PC-9 (cell line): ENCODE results near the gene COL5A1. TPM values are rescaled to one million over a fixed set of nuclear protein-coding genes. Genes with fewer than 3 reads are reported as not detected.

Experiments used
- BruUV-seq: library from RNA; stranded (reverse); fragments of 400-500 nt; replicated peaks from 2 replicates; lab custom pipeline; 2021; lab: Mats Ljungman, UMichigan
- CTCF ChIA-PET: fragments of 300-600 bp; sonication (Branson Sonifier 250); formaldehyde crosslinking; loops from one replicate; lab custom pipeline; 2022; ENCODE audit warnings: antibody characterized with exemption; lab: Charles Lee
- POLR2A ChIA-PET: fragments of 300-600 bp; sonication (Branson Sonifier 250); formaldehyde crosslinking; loops from one replicate; lab custom pipeline; 2022; ENCODE audit warnings: antibody characterized with exemption; ENCODE audit not compliant: unreplicated experiment; lab: Charles Lee
- DNase-seq, 2 experiments: peaks; one replicate each; pipeline versions ENCODE4 v3.0.0 to v3.0.0-alpha.2; 2015 to 2022; ENCODE audit warnings: mixed read lengths in 1 of 2
- H2AFZ ChIP-seq: fragments of 200-600 bp; sonication (generic); 2 replicates; pipeline ENCODE4 v1.8.1; 2017; ENCODE audit warnings: antibody characterized with exemption
- H3F3A ChIP-seq: fragments of 200-600 bp; sonication (generic); 2 replicates; pipeline ENCODE4 v1.8.1; 2017; ENCODE audit warnings: antibody characterized with exemption, mild to moderate bottlenecking, low read depth; ENCODE audit not compliant: insufficient read depth
- H3K27ac ChIP-seq: fragments of 200-600 bp; sonication (generic); 2 replicates; pipeline ENCODE4 v1.6.1; 2016; ENCODE audit warnings: mixed run types
- H3K27me3 ChIP-seq: fragments of 200-600 bp; sonication (generic); 2 replicates; pipeline ENCODE4 v1.6.1; 2016; ENCODE audit warnings: low read depth, mixed run types; ENCODE audit not compliant: insufficient read depth
- H3K36me3 ChIP-seq: fragments of 200-600 bp; sonication (generic); 2 replicates; pipeline ENCODE4 v1.6.1; 2016; ENCODE audit warnings: low read depth, mixed run types
- H3K4me1 ChIP-seq: fragments of 200-600 bp; sonication (generic); replicated peaks from 2 replicates; pipeline ENCODE4 v1.6.1; 2016; ENCODE audit warnings: mixed run types; ENCODE audit not compliant: insufficient read depth
- H3K4me2 ChIP-seq: fragments of 200-600 bp; sonication (generic); 2 replicates; pipeline ENCODE4 v1.6.1; 2017; ENCODE audit warnings: mixed run types
- H3K4me3 ChIP-seq: fragments of 200-600 bp; sonication (generic); 2 replicates; pipeline ENCODE4 v1.6.1; 2016; ENCODE audit warnings: mixed run types
- H3K79me2 ChIP-seq: fragments of 200-600 bp; sonication (generic); 2 replicates; pipeline ENCODE4 v1.6.1; 2017; ENCODE audit warnings: low read depth, mixed run types
- H3K9me2 ChIP-seq: fragments of 200-600 bp; sonication (generic); 2 replicates; pipeline ENCODE4 v1.8.1; 2017; ENCODE audit warnings: mild to moderate bottlenecking; ENCODE audit not compliant: insufficient read depth
- H3K9me3 ChIP-seq: fragments of 200-600 bp; sonication (generic); 2 replicates; pipeline ENCODE4 v1.8.1; 2016; ENCODE audit warnings: low read depth; ENCODE audit not compliant: insufficient read depth
- H4K20me1 ChIP-seq: fragments of 200-600 bp; sonication (generic); 2 replicates; pipeline ENCODE4 v1.8.1; 2017; ENCODE audit not compliant: insufficient read depth
- CTCF ChIP-seq: fragments of 200-600 bp; sonication (generic); conservative IDR thresholded peaks from 2 replicates; pipeline ENCODE4 v1.6.1; 2017; ENCODE audit warnings: mixed run types, antibody characterized with exemption, mild to moderate bottlenecking, moderate library complexity
- EZH2 ChIP-seq: fragments of 200-600 bp; sonication (generic); IDR thresholded peaks from 2 replicates; pipeline ENCODE4 v1.8.0; 2017; ENCODE audit warnings: antibody characterized with exemption, low read depth
- intact Hi-C: fragments of 100-400 bp; cut with micrococcal nuclease; formaldehyde crosslinking; loops from one replicate; pipeline ENCODE4 v1.10.0; 2022; ENCODE audit not compliant: unreplicated experiment
- total RNA-seq: library from RNA; stranded (reverse); gene quantifications from 2 replicates; pipeline ENCODE4 v1.2.3, GENCODE V29; 2021

Gene COL5A1
- total RNA-seq, 1 experiment from 2014 or later = 15.2 TPM

DNA sequence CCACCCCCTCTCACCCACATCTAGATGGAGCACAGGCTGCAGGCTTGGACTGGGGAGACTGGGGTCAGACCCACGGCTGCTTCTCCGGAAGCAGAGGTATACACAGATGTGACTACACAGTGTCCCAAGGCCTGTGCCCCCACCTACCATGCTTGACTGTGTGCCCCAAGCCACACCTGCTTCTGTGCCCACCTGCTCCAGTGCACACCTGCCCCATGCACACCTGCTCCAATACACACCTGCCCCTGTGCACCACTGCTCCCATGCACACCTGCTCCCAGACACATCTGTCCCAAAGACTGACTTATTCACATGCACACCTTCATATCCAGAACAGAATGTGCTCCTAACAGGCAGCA, 5.5 kb upstream of the COL5A1 start:
- POLR2A ChIA-PET = no interaction called here
- Histone ChIP-seq H3K27me3 (peaks cover 63% of the 10 kb centered on the region), H3K4me2 (no peak overlapping the region), H3K27ac (no peak overlapping the region), H3K9me2 (no peaks in the 10 kb centered on the region), H2AFZ (no peak overlapping the region), H3K4me1 (no peaks in the 10 kb centered on the region), H3K79me2 (no peaks in the 10 kb centered on the region), H3K4me3 (no peak overlapping the region), H3K36me3 (no peaks in the 10 kb centered on the region), H3K9me3 (no peaks in the 10 kb centered on the region), H4K20me1 (no peaks in the 10 kb centered on the region), H3F3A (no peaks in the 10 kb centered on the region)
- CTCF ChIA-PET = no interaction called here
- no peak for DNase-seq
- no peak for TF ChIP-seq CTCF
- no peak for TF ChIP-seq EZH2
- no TSS peak for BruUV-seq
- intact Hi-C loops = no loop called here

DNA sequence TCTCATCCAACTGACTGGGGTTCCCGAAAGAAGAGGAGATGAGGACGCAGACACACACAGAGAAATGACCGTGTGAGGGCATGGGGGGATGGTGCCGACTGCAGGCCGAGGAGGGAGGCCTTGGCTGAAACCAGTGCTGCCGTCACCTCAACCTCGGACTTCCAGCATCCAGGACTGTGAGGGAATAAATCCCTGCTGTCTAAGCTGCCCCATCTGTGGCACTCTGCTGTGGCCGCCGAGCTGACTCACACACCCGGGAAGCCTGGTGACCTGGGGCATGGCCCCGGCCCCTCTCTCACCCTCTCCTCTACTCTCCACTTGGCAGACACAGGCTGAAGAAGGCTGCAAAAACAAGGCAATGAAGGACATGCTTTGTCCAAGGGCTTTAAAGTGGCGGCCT, 4.4 kb upstream of the COL5A1 start:
- intact Hi-C loops = no loop called here
- no peak overlapping the region for H3K4me3 ChIP-seq
- no peaks in the 10 kb centered on the region for H3K36me3 ChIP-seq
- no peak overlapping the region for H3K4me2 ChIP-seq
- H3K27me3 ChIP-seq = peaks cover 59% of the 10 kb centered on the region
- H3K9me3 ChIP-seq = no peaks in the 10 kb centered on the region
- DNase-seq = no peak
- TF ChIP-seq EZH2 (no peak), CTCF (no peak)
- H3K79me2 ChIP-seq = no peaks in the 10 kb centered on the region
- ChIA-PET POLR2A (interaction anchor here (0.7 kb wide), 1 partner anchor 474 kb away, joined by 3 read pairs; no protein-coding TSS in a partner anchor), CTCF (no interaction called here)
- H3K9me2 ChIP-seq = no peaks in the 10 kb centered on the region
- H4K20me1 ChIP-seq = no peaks in the 10 kb centered on the region
- no peaks in the 10 kb centered on the region for H3F3A ChIP-seq
- H3K4me1 ChIP-seq = no peaks in the 10 kb centered on the region
- no peak overlapping the region for H3K27ac ChIP-seq
- BruUV-seq = no TSS peak
- H2AFZ ChIP-seq = no peak overlapping the region

DNA sequence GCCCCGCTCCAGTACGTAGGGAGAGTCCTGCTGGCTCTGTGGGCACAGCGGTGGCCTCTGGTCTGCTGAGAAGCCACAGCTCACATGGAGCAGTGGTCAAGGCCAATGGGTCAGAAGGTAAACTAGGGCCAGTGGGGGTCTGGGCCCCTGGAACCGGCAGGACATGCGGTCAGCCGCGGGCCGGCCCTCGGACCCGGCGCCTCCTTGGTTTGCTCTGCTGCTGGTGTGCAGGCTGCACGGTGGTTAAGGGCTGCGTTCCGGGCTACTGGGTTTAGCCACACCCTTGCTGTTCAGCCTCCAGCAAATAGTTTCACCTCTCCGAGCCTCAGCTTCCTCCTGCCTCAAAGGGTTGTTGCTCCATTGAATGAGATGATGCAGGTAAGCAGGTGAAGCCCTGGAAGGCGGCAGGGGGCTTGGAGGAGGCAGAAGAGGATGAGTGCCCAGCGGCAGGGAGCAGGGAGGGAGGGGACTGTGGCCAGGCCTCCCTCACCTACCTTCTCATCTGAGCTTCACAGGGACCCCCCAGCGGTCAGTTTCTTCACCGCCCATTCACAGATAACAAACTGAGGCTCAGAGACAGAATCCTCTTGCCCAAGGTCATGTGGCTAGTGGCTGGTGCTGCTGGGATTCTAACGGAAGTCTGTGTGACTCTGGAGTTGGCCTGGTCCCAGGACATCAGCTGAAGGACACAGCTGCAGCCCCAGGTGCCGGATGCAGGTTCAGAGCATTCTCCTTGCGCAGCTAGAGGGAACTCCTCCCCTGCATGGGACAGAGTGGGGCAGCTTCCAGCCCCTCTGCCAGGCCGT, 3.7 kb upstream of the COL5A1 start:
- ChIA-PET CTCF (no interaction called here), POLR2A (interaction anchor here (0.7 kb wide), 1 partner anchor 474 kb away, joined by 3 read pairs; no protein-coding TSS in a partner anchor)
- peaks cover 64% of the 10 kb centered on the region for H3K27me3 ChIP-seq
- no peak overlapping the region for H3K4me2 ChIP-seq
- no peak overlapping the region for H3K4me3 ChIP-seq
- no peaks in the 10 kb centered on the region for H4K20me1 ChIP-seq
- intact Hi-C loops = no loop called here
- no peaks in the 10 kb centered on the region for H3K9me3 ChIP-seq
- H3K27ac ChIP-seq = no peak overlapping the region
- no peak overlapping the region for H2AFZ ChIP-seq
- no peak for TF ChIP-seq EZH2
- no peak for TF ChIP-seq CTCF
- BruUV-seq = no TSS peak
- no peaks in the 10 kb centered on the region for H3K4me1 ChIP-seq
- H3K79me2 ChIP-seq = no peaks in the 10 kb centered on the region
- no peaks in the 10 kb centered on the region for H3K9me2 ChIP-seq
- H3K36me3 ChIP-seq = no peaks in the 10 kb centered on the region
- no peaks in the 10 kb centered on the region for H3F3A ChIP-seq
- DNase-seq = no peak
